ENCODE measurements around the gene SLC25A23.

SLC25A23 gene

DNA sequence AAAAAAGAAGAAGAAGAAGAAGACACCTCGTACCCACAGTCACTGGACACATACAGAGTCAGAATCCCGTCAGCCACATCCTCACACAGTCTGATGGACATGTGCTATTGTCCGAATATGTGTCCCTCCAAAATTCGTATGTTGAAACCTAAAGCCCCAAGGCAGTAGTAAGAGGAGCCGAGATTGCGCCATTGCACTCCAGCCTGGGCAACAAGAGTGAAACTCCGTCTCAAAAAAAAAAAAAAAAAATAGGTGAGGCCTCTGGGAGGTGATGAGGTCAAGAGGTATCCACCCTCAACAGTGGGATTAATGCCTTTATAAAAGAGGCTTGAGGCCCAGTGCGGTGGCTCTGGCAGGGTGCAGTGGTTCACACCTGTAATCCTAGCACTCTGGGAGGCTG lies 24.6 kb upstream of the SLC25A23 start:
- Histone ChIP-seq H3K4me3 (no peak overlapping the region), H3K27ac (no peak overlapping the region), H3K9me3 (ENCODE audit: low read depth, low read length) (no peaks in the 10 kb centered on the region), H3K36me3 (ENCODE audit: insufficient read depth, low read length) (no peaks in the 10 kb centered on the region), H3K9ac (ENCODE audit: insufficient read length) (no peak overlapping the region)
- TF ChIP-seq FOXP2 (optimal IDR thresholded peaks at IDR 0.05; ENCODE audit: control extremely low read depth, extremely low read length, insufficient read depth) (no peak), EZH2 (IDR thresholded peaks at IDR 0.05) (no peak), POLR2AphosphoS5 (IDR thresholded peaks at IDR 0.05; ENCODE audit: borderline replicate concordance, low read depth, low read length) (no peak)
- no peak for DNase-seq (ENCODE audit: low read depth, low spot score)

DNA sequence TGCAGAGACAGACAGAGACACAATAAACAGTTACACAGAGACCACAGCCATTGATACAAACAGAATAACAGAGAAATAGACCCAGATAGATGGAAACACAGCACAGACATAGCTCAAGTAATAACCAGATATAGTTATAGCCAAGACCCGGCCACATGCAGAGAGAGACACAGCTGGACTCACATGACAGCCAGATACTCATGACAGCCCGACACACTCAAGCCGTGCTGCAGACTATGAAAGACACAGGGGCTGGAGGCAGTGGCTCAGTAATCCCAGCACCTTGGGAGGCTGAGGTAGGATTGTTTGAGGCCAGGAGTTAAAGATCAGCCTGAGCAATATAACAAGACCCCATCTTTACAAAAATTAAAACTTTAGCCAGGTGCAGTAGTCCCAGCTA lies 23.6 kb upstream of the SLC25A23 start:
- TF ChIP-seq POLR2AphosphoS5 (IDR thresholded peaks at IDR 0.05; ENCODE audit: borderline replicate concordance, low read depth, low read length) (no peak), FOXP2 (optimal IDR thresholded peaks at IDR 0.05; ENCODE audit: control extremely low read depth, extremely low read length, insufficient read depth) (no peak), EZH2 (IDR thresholded peaks at IDR 0.05) (no peak)
- no peaks in the 10 kb centered on the region for H3K36me3 ChIP-seq (ENCODE audit: insufficient read depth, low read length)
- DNase-seq (ENCODE audit: low read depth, low spot score) = no peak
- no peaks in the 10 kb centered on the region for H3K9me3 ChIP-seq (ENCODE audit: low read depth, low read length)
- H3K27ac ChIP-seq = no peak overlapping the region
- no peak overlapping the region for H3K4me3 ChIP-seq
- H3K9ac ChIP-seq (ENCODE audit: insufficient read length) = no peak overlapping the region

DNA sequence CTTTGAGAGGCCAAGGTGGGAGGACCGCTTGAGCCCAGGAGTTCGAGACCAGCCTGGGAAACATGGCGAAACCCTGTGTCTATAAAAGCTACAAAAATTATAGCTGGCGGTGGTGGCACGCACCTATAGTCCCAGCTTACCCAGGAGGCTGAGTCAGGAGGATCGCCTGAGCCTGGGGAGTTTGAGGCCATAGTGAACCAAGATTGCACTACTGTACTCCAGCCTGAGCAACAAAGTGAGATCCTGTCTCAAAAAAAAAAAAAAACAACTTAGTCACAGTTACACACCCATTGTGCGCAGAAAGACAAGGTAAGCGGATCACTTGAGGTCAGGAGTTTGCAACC lies 22.7 kb upstream of the SLC25A23 start:
- no peaks in the 10 kb centered on the region for H3K9me3 ChIP-seq (ENCODE audit: low read depth, low read length)
- H3K36me3 ChIP-seq (ENCODE audit: insufficient read depth, low read length) = no peaks in the 10 kb centered on the region
- no peak for DNase-seq (ENCODE audit: low read depth, low spot score)
- H3K9ac ChIP-seq (ENCODE audit: insufficient read length) = no peak overlapping the region
- no peak overlapping the region for H3K27ac ChIP-seq
- TF ChIP-seq FOXP2 (optimal IDR thresholded peaks at IDR 0.05; ENCODE audit: control extremely low read depth, extremely low read length, insufficient read depth) (no peak), EZH2 (IDR thresholded peaks at IDR 0.05) (no peak), POLR2AphosphoS5 (IDR thresholded peaks at IDR 0.05; ENCODE audit: borderline replicate concordance, low read depth, low read length) (no peak)
- no peak overlapping the region for H3K4me3 ChIP-seq

DNA sequence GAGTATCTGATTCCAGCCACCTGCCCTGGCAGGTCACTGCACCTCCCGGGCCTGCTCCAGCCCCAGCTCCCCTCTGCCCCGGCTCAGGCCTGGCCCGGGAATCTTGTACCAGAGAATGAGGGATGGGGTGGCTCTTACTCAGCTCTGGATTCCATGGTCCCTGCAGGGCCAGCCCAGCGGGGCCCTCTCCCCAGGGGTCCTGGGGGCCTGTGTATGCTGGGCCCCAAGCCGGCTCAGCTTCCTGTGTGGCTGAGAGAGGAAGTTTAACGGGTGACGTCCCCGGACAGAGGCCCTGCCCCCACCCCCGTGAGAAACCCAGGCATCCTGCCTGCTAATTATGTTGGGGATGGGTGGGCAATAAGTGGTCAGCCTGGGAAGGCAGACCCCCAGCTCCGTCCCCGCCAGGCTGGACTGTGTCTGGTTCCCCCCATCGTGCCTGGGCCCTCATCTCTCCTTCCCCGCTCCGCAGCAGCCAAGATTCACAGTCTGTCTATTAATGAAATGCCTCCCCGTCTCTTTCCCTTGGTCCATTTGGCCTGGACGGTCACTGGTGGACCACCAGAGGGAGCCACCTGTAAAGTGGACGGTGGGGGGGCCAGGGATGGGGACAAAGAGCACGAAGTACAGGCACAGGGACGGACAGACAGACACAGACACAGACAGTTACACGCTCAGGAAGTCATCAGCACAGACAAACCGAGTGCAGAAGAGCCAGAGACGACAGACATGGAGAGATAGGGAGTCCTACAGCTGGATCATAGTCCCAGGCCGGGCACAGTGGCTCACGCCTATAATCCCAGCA lies 22.1 kb upstream of the SLC25A23 start, which contains the start of gene DENND1C:
Gene DENND1C, minus strand, starts transcription at position 247 of the 802 bp plus-strand sequence. Its CDS starts 92 bp downstream, at position 155.
- no peak within 1 kb of the TSS for H3K4me3 ChIP-seq
- no peak within 1 kb of the TSS for H3K9ac ChIP-seq (ENCODE audit: insufficient read length)
- H3K9me3 ChIP-seq (ENCODE audit: low read depth, low read length) = no peaks in the 10 kb centered on the region
- H3K36me3 ChIP-seq (ENCODE audit: insufficient read depth, low read length) = no peaks in the 10 kb centered on the region
- H3K27ac ChIP-seq = no peak within 1 kb of the TSS
- TF ChIP-seq EZH2 (IDR thresholded peaks at IDR 0.05) (no peak), FOXP2 (optimal IDR thresholded peaks at IDR 0.05; ENCODE audit: control extremely low read depth, extremely low read length, insufficient read depth) (no peak), POLR2AphosphoS5 (IDR thresholded peaks at IDR 0.05; ENCODE audit: borderline replicate concordance, low read depth, low read length) (no peak)
- DNase-seq (ENCODE audit: low read depth, low spot score) = no peak

DNA sequence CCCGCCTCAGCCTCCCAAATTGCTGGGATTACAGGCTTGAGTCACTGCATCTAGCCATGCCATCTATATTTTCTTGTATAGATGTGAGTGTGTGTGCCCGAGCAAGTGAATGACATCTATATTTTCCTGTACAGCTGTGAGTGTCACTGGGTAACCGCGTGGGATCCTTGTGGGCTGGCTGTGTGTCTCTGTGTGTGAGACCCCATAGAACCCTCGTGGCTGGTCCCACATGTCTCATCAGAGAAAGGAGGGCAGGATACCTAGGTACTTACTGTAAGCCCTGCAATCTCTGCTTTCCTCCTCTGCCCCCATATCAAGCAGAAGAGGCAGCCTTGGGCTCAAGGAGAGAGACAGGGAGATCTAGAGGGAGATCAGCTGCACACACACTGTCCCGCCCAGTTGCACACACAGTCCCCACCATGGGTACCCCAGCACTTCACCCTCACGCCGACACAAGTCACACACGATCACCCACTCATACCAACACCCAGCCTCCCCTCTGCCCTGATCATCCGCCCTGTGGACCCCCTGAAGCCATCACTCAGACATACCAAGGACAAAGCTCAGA lies 21.3 kb upstream of the SLC25A23 start:
- no peak overlapping the region for H3K4me3 ChIP-seq
- TF ChIP-seq FOXP2 (optimal IDR thresholded peaks at IDR 0.05; ENCODE audit: control extremely low read depth, extremely low read length, insufficient read depth) = no peak
- no peak for TF ChIP-seq EZH2 (IDR thresholded peaks at IDR 0.05)
- H3K27ac ChIP-seq = no peak overlapping the region
- no peaks in the 10 kb centered on the region for H3K36me3 ChIP-seq (ENCODE audit: insufficient read depth, low read length)
- no peaks in the 10 kb centered on the region for H3K9me3 ChIP-seq (ENCODE audit: low read depth, low read length)
- H3K9ac ChIP-seq (ENCODE audit: insufficient read length) = no peak overlapping the region
- DNase-seq (ENCODE audit: low read depth, low spot score) = no peak

DNA sequence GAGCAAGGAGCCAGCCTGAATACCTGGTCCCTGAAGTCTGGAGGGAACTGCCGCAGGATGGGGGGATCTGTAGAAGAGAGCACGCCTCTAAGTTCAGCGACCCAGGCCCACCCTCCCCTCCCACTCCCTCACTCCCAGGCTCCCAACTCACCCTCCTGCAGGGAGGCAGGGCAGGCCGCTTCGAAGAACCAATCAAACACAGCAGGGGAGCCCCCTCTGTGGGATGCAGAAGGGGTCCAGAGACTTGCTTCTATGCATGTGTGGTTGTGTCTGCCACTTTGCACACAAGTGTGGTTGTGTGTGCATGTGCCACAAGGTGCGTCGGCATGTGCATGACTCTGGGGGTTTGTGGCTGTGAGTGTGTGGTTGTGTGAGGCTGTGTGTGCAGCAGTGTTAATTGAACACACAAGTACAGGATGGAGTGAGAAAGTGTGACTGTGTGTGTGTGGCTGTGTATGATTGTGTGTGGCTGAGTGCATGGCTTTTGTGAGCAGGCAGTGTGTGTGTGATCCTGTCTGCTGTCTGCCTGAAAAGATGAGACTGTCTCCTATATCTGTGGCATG lies 20.3 kb upstream of the SLC25A23 start:
- Histone ChIP-seq H3K36me3 (ENCODE audit: insufficient read depth, low read length) (no peaks in the 10 kb centered on the region), H3K27ac (no peak overlapping the region), H3K9ac (ENCODE audit: insufficient read length) (no peak overlapping the region), H3K4me3 (no peak overlapping the region), H3K9me3 (ENCODE audit: low read depth, low read length) (no peaks in the 10 kb centered on the region)
- TF ChIP-seq POLR2AphosphoS5 (IDR thresholded peaks at IDR 0.05; ENCODE audit: borderline replicate concordance, low read depth, low read length) = no peak
- TF ChIP-seq EZH2 (IDR thresholded peaks at IDR 0.05) = no peak
- TF ChIP-seq FOXP2 (optimal IDR thresholded peaks at IDR 0.05; ENCODE audit: control extremely low read depth, extremely low read length, insufficient read depth) = no peak
- DNase-seq (ENCODE audit: low read depth, low spot score) = no peak

DNA sequence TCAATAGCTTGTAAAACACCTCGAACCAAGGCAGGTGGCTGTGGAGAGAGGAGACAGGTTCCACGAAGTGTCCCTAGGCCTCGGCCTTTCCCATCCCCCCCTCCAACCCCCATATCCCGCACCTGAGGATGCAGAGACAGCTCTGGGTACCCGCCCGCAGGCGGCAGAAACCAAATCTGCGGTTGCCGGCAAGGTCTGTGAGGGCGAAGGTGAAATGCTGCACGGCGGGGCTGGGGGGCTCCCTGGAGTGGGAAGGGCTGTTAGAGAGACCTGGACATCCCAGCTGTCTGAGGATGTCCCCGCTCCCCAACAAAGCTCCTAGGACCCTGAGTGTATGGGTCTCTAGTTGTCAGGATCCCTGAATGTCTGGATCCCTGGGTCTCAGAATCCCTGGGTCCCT lies 19.2 kb upstream of the SLC25A23 start:
- H3K9ac ChIP-seq (ENCODE audit: insufficient read length) = no peak overlapping the region
- no peaks in the 10 kb centered on the region for H3K36me3 ChIP-seq (ENCODE audit: insufficient read depth, low read length)
- no peaks in the 10 kb centered on the region for H3K9me3 ChIP-seq (ENCODE audit: low read depth, low read length)
- TF ChIP-seq POLR2AphosphoS5 (IDR thresholded peaks at IDR 0.05; ENCODE audit: borderline replicate concordance, low read depth, low read length) = no peak
- H3K27ac ChIP-seq = no peak overlapping the region
- no peak overlapping the region for H3K4me3 ChIP-seq
- DNase-seq (ENCODE audit: low read depth, low spot score) = no peak

DNA sequence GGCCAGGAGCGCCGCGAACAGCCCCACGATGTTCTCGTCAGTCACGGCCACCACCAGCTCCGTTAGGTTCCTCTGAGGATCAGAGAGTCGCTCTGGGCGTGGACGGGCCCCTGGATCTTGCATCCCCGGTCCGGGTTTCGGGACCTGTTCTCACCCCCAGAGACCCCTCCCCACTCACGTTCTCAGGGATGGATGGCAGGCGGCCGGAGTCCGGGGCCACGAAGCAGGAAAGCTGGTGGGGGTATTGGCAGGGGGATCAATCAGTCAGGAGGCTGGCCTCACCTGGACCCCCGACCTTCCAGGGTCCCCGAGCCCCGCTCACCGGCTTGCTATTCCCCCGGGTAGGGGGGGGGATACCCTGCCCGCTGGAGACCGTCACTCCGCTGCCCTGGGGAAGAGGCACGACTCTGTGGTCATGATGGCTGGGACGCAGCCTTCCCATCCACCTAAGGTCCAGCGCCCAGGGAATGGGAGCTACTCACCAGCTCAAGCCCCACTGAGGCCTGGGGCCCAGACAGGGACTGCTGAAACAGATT lies 17.4 kb upstream of the SLC25A23 start:
- Histone ChIP-seq H3K9ac (ENCODE audit: insufficient read length) (no peak overlapping the region), H3K4me3 (peak overlapping the region; percentile 76), H3K9me3 (ENCODE audit: low read depth, low read length) (no peaks in the 10 kb centered on the region), H3K27ac (no peak overlapping the region), H3K36me3 (ENCODE audit: insufficient read depth, low read length) (no peaks in the 10 kb centered on the region)
- DNase-seq (ENCODE audit: low read depth, low spot score) = no peak
- TF ChIP-seq EZH2 (IDR thresholded peaks at IDR 0.05) = no peak
- no peak for TF ChIP-seq FOXP2 (optimal IDR thresholded peaks at IDR 0.05; ENCODE audit: control extremely low read depth, extremely low read length, insufficient read depth)
- no peak for TF ChIP-seq POLR2AphosphoS5 (IDR thresholded peaks at IDR 0.05; ENCODE audit: borderline replicate concordance, low read depth, low read length)
